Fibroblast of skin of left quadriceps (primary cell): ENCODE data around the gene NIPAL3.
"Not testable (repeated sequence)": the region's sequence is repeated elsewhere in the genome, so short reads cannot be mapped to it uniquely, and the experiment has no call there.

ENCODE experiments used
- DNase-seq, 2 experiments: peaks; one replicate each; pipeline ENCODE4 v3.0.0-alpha.2; 2013; ENCODE audit warnings: low read depth in 2 of 2

The NIPAL3 gene

GRCh38 chr1:24421502-24421901 lies 5.9 kb downstream of the NIPAL3 start:
- DNase-seq: no peak

- DNase-seq: no peak
Measured at GRCh38 chr1:24424207-24424606, 8.6 kb downstream of the NIPAL3 start.

GRCh38 chr1:24424990-24425389 lies 9.4 kb downstream of the NIPAL3 start:
- no peak for DNase-seq

- DNase-seq: no peak
Measured at GRCh38 chr1:24425441-24425840, 9.8 kb downstream of the NIPAL3 start.

- DNase-seq: no peak
Measured at GRCh38 chr1:24425922-24426321, 10.3 kb downstream of the NIPAL3 start.

GRCh38 chr1:24426744-24427544 lies 11.3 kb downstream of the NIPAL3 start:
- DNase-seq: no peak

- no peak for DNase-seq
Measured at GRCh38 chr1:24427545-24427862, 11.9 kb downstream of the NIPAL3 start.

GRCh38 chr1:24435782-24436365 lies 20.3 kb downstream of the NIPAL3 start:
- no peak for DNase-seq

GRCh38 chr1:24437631-24438396 lies 22.2 kb downstream of the NIPAL3 start:
- DNase-seq: no peak

GRCh38 chr1:24438423-24438901 lies 22.9 kb downstream of the NIPAL3 start:
- no peak for DNase-seq

- DNase-seq: no peak
Measured at GRCh38 chr1:24440436-24440835, 24.8 kb downstream of the NIPAL3 start.

- no peak for DNase-seq
Measured at GRCh38 chr1:24441480-24441879, 25.9 kb downstream of the NIPAL3 start.

GRCh38 chr1:24441996-24442668 lies 26.5 kb downstream of the NIPAL3 start:
- DNase-seq: no peak

- DNase-seq: no peak
Measured at GRCh38 chr1:24442764-24443163, 27.2 kb downstream of the NIPAL3 start.

- no peak for DNase-seq
Measured at GRCh38 chr1:24443241-24443656, 27.6 kb downstream of the NIPAL3 start.

- not testable (repeated sequence) for DNase-seq
Measured at GRCh38 chr1:24446446-24446845, 30.8 kb downstream of the NIPAL3 start.

- DNase-seq: no peak
Measured at GRCh38 chr1:24450316-24450715, 34.7 kb downstream of the NIPAL3 start.

GRCh38 chr1:24450857-24451397 lies 35.3 kb downstream of the NIPAL3 start:
- DNase-seq: no peak

- DNase-seq: no peak
Measured at GRCh38 chr1:24451746-24452145, 36.1 kb downstream of the NIPAL3 start.

GRCh38 chr1:24452922-24453485 lies 37.4 kb downstream of the NIPAL3 start:
- DNase-seq: no peak

- no peak for DNase-seq
Measured at GRCh38 chr1:24454673-24455072, 39.1 kb downstream of the NIPAL3 start.

GRCh38 chr1:24455272-24455671 lies 39.7 kb downstream of the NIPAL3 start:
- DNase-seq: no peak
